Medulla oblongata (tissue), 1 donor: ENCODE measurements around the gene ADIPOR1.
A peak's percentile ranks its signal among the peaks of the same experiment; 100 is the strongest.

Source experiments
- DNase-seq: peaks from one replicate; pipeline ENCODE4 v3.0.0-alpha.2; 2015; ENCODE audit errors: extremely low spot score

Gene ADIPOR1

GRCh38 chr1:202968895-202969295 is 10.8 kb upstream of the ADIPOR1 start:
- DNase-seq, result peak; percentile 90

- DNase-seq, result no peak
These were observed 10.2 kb upstream of the ADIPOR1 start for GRCh38 chr1:202968351-202968750.

GRCh38 chr1:202967684-202968281 is 9.7 kb upstream of the ADIPOR1 start:
- DNase-seq, result peak; percentile 59

- no peak for DNase-seq
These were observed 8.1 kb upstream of the ADIPOR1 start for GRCh38 chr1:202966006-202966898.

GRCh38 chr1:202965422-202965821 is 7.3 kb upstream of the ADIPOR1 start:
- no peak for DNase-seq

GRCh38 chr1:202964791-202965410 is 6.8 kb upstream of the ADIPOR1 start:
- DNase-seq, result no peak

GRCh38 chr1:202961220-202961880 is 3.2 kb upstream of the ADIPOR1 start:
- no peak for DNase-seq

- DNase-seq, result no peak
These were observed 1.1 kb upstream of the ADIPOR1 start for GRCh38 chr1:202959276-202959620.

- DNase-seq, result no peak
These were observed 598 bp upstream of the ADIPOR1 start for GRCh38 chr1:202958544-202959275.

- DNase-seq, result no peak
These were observed 1.1 kb downstream of the ADIPOR1 start for GRCh38 chr1:202956969-202957368.

GRCh38 chr1:202954057-202954745 is 3.9 kb downstream of the ADIPOR1 start:
- no peak for DNase-seq

- no peak for DNase-seq
These were observed 4.7 kb downstream of the ADIPOR1 start for GRCh38 chr1:202953392-202953791.

- peak; percentile 85 for DNase-seq
These were observed 5.3 kb downstream of the ADIPOR1 start for GRCh38 chr1:202952818-202953217.

- no peak for DNase-seq
These were observed 6.0 kb downstream of the ADIPOR1 start for GRCh38 chr1:202952099-202952498.

GRCh38 chr1:202951437-202951836 is 6.7 kb downstream of the ADIPOR1 start:
- DNase-seq, result no peak

GRCh38 chr1:202945483-202945882 is 12.6 kb downstream of the ADIPOR1 start:
- DNase-seq, result no peak

GRCh38 chr1:202944438-202944921 is 13.6 kb downstream of the ADIPOR1 start:
- DNase-seq, result no peak

- no peak for DNase-seq
These were observed 15.7 kb downstream of the ADIPOR1 start for GRCh38 chr1:202942426-202942825.

GRCh38 chr1:202941372-202941771 is 16.7 kb downstream of the ADIPOR1 start:
- no peak for DNase-seq

- no peak for DNase-seq
These were observed 17.6 kb downstream of the ADIPOR1 start for GRCh38 chr1:202940561-202940960.
